Frontal cortex (tissue), 4 donors: ENCODE data around the gene SDK1. TPM values are rescaled to one million over a fixed set of nuclear protein-coding genes. Genes with fewer than 3 reads are reported as not detected.
"Not testable (repeated sequence)": the region's sequence is repeated elsewhere in the genome, so short reads cannot be mapped to it uniquely, and the experiment has no call there.

Source experiments
- DNase-seq, 2 donors: peaks; one replicate each; pipeline ENCODE4 v3.0.0; 2012; ENCODE audit warnings: low spot score in 2 of 2
- FAIRE-seq: peaks from 2 replicates; lab custom pipeline; 2012; peaks lifted over from hg19 to GRCh38; lab: Jason Lieb, UNC
- total RNA-seq: library from RNA; depleted of rRNA; stranded (reverse); fragments of >200 nt; gene quantifications from one replicate; pipeline ENCODE4 v1.2.3, GENCODE V29; 2014
- donor health status: control.
- donor health status: control.
- donor health status: control.

The SDK1 gene
- total RNA-seq, 1 donor from 2014 or later = 33.0 TPM

- DNase-seq = no peak
- no peak for FAIRE-seq
These were observed 438.9 kb downstream of the SDK1 start for GRCh38 chr7:3739983-3740382.

- FAIRE-seq = no peak
- no peak for DNase-seq
These were observed 446.4 kb downstream of the SDK1 start for GRCh38 chr7:3747467-3747866.

GRCh38 chr7:3748389-3748788 is 447.3 kb downstream of the SDK1 start:
- DNase-seq = no peak
- no peak for FAIRE-seq

GRCh38 chr7:3753868-3754267 is 452.8 kb downstream of the SDK1 start:
- DNase-seq (no peak), FAIRE-seq (no peak)

- DNase-seq (peak; percentile 17), FAIRE-seq (no peak)
These were observed 453.7 kb downstream of the SDK1 start for GRCh38 chr7:3754493-3755341.

- FAIRE-seq = peak; percentile 10
- DNase-seq = not testable (repeated sequence)
These were observed 454.9 kb downstream of the SDK1 start for GRCh38 chr7:3755778-3756453.

GRCh38 chr7:3757059-3757458 is 456.0 kb downstream of the SDK1 start:
- FAIRE-seq = no peak
- DNase-seq = no peak

- DNase-seq (no peak), FAIRE-seq (no peak)
These were observed 459.6 kb downstream of the SDK1 start for GRCh38 chr7:3760651-3761050.

GRCh38 chr7:3762146-3762831 is 461.2 kb downstream of the SDK1 start:
- no peak for DNase-seq

GRCh38 chr7:3767917-3768777 is 467.1 kb downstream of the SDK1 start:
- FAIRE-seq = no peak

More at GRCh38 chr7:3762146-3762831, 461.2 kb downstream of the SDK1 start:
- FAIRE-seq = no peak

GRCh38 chr7:3771906-3772305 is 470.9 kb downstream of the SDK1 start:
- FAIRE-seq (no peak), DNase-seq (no peak)

More at GRCh38 chr7:3767917-3768777, 467.1 kb downstream of the SDK1 start:
- DNase-seq = no peak

GRCh38 chr7:3778345-3778744 is 477.3 kb downstream of the SDK1 start:
- no peak for FAIRE-seq
- no peak for DNase-seq

- no peak for DNase-seq
- no peak for FAIRE-seq
These were observed 479.0 kb downstream of the SDK1 start for GRCh38 chr7:3780016-3780415.

GRCh38 chr7:3780525-3780924 is 479.5 kb downstream of the SDK1 start:
- no peak for DNase-seq
- FAIRE-seq = no peak

GRCh38 chr7:3781607-3782006 is 480.6 kb downstream of the SDK1 start:
- no peak for FAIRE-seq
- DNase-seq = no peak

GRCh38 chr7:3787717-3788264 is 486.7 kb downstream of the SDK1 start:
- FAIRE-seq (no peak), DNase-seq (no peak)

GRCh38 chr7:3790803-3791202 is 489.8 kb downstream of the SDK1 start:
- FAIRE-seq = no peak
- DNase-seq = no peak

GRCh38 chr7:3791327-3791726 is 490.3 kb downstream of the SDK1 start:
- DNase-seq (peak in 1 of 2 donors; percentile 14), FAIRE-seq (no peak)

- DNase-seq = no peak
- no peak for FAIRE-seq
These were observed 494.1 kb downstream of the SDK1 start for GRCh38 chr7:3795141-3795540.
